Fibroblast of pulmonary artery (primary cell): ENCODE measurements around the gene PITPNB.
A peak's percentile ranks its signal among the peaks of the same experiment; 100 is the strongest.

Experiments
- DNase-seq: peaks from one replicate; pipeline ENCODE4 v3.0.0-alpha.2; 2010; ENCODE audit warnings: low read depth
- H3K4me3 ChIP-seq: replicated peaks from 2 replicates; pipeline ENCODE4 v1.5.1; 2011; ENCODE audit warnings: low read depth, mild to moderate bottlenecking, control low read depth, low read length, moderate library complexity
- CTCF ChIP-seq: IDR thresholded peaks from 2 replicates; pipeline ENCODE4 v1.5.1; 2011; ENCODE audit warnings: mild to moderate bottlenecking, control low read depth, low read length, inconsistent platforms; ENCODE audit errors: missing control alignments

The PITPNB gene

GRCh38 chr22:27868732-27869282 lies 50.2 kb downstream of the PITPNB start:
- DNase-seq: no peak
- no peak overlapping the region for H3K4me3 ChIP-seq
- no peak for TF ChIP-seq CTCF

GRCh38 chr22:27867953-27868731 lies 50.9 kb downstream of the PITPNB start:
- no peak overlapping the region for H3K4me3 ChIP-seq
- DNase-seq: no peak
- TF ChIP-seq CTCF: no peak

- DNase-seq: peak; percentile 56
- no peak for TF ChIP-seq CTCF
- H3K4me3 ChIP-seq: no peak overlapping the region
These were observed 51.7 kb downstream of the PITPNB start for GRCh38 chr22:27867085-27867952.

- peak overlapping the region; percentile 6 for H3K4me3 ChIP-seq
- TF ChIP-seq CTCF: no peak
- DNase-seq: peak; percentile 93
These were observed 52.6 kb downstream of the PITPNB start for GRCh38 chr22:27866135-27867084.

GRCh38 chr22:27865496-27865895 lies 53.6 kb downstream of the PITPNB start:
- TF ChIP-seq CTCF: no peak
- no peak overlapping the region for H3K4me3 ChIP-seq
- no peak for DNase-seq

- H3K4me3 ChIP-seq: no peak overlapping the region
- no peak for DNase-seq
- no peak for TF ChIP-seq CTCF
These were observed 55.5 kb downstream of the PITPNB start for GRCh38 chr22:27863556-27863955.
